Measurements from ENCODE around the gene SEC16A.
A peak's percentile ranks its signal among the peaks of the same experiment; 100 is the strongest.

SEC16A gene

GRCh38 chr9:136437430-136437829 lies 45.4 kb downstream of the SEC16A start:
- peak overlapping the region; percentile 68 for H3K4me3 ChIP-seq (ENCODE audit: low read length)
- no peak for TF ChIP-seq CTCF (conservative IDR thresholded peaks at IDR 0.05; ENCODE audit: low read depth, low read length)
- DNase-seq (ENCODE audit: low read depth), result no peak

GRCh38 chr9:136436055-136436634 lies 46.7 kb downstream of the SEC16A start:
- H3K4me3 ChIP-seq (ENCODE audit: low read length), result no peak overlapping the region
- DNase-seq (ENCODE audit: low read depth), result no peak
- no peak for TF ChIP-seq CTCF (conservative IDR thresholded peaks at IDR 0.05; ENCODE audit: low read depth, low read length)

- DNase-seq (ENCODE audit: low read depth), result no peak
- TF ChIP-seq CTCF (conservative IDR thresholded peaks at IDR 0.05; ENCODE audit: low read depth, low read length), result no peak
- no peak overlapping the region for H3K4me3 ChIP-seq (ENCODE audit: low read length)
Measured at GRCh38 chr9:136434580-136435169, 48.2 kb downstream of the SEC16A start.

GRCh38 chr9:136433849-136434579 lies 48.8 kb downstream of the SEC16A start:
- no peak for DNase-seq (ENCODE audit: low read depth)

GRCh38 chr9:136433043-136433715 lies 49.7 kb downstream of the SEC16A start:
- no peak overlapping the region for H3K4me3 ChIP-seq (ENCODE audit: low read length)
- no peak for DNase-seq (ENCODE audit: low read depth)
- no peak for TF ChIP-seq CTCF (conservative IDR thresholded peaks at IDR 0.05; ENCODE audit: low read depth, low read length)

More at GRCh38 chr9:136433849-136434579, 48.8 kb downstream of the SEC16A start:
- TF ChIP-seq CTCF (conservative IDR thresholded peaks at IDR 0.05; ENCODE audit: low read depth, low read length), result no peak
- H3K4me3 ChIP-seq (ENCODE audit: low read length), result no peak overlapping the region

GRCh38 chr9:136432591-136432990 lies 50.2 kb downstream of the SEC16A start:
- DNase-seq (ENCODE audit: low read depth), result no peak
- no peak overlapping the region for H3K4me3 ChIP-seq (ENCODE audit: low read length)
- TF ChIP-seq CTCF (conservative IDR thresholded peaks at IDR 0.05; ENCODE audit: low read depth, low read length), result no peak
